ENCODE measurements around the gene MYLK.

DNA sequence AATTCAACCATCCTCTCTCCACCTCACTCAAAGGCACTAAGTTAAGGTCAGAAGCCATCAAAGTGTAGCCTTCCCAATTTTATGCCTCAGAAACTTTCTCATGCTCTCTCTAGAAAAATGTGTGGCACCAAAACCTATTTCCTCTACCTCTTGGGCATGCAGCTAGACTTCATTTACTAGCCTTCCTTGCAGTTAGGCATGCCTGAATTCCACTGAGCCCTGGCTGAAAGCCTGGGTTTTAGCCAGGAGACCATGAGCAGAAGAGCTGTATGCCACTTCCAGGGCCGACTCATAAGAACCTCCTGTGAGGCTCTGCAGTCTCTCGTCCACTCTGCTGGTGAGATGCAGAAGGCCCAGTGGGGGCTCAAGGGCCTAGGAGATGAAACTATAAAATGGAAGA, 145.0 kb downstream of the MYLK start:
- no peak for TF ChIP-seq POLR2A (IDR thresholded peaks at IDR 0.05)
- TF ChIP-seq, protein P1, sequence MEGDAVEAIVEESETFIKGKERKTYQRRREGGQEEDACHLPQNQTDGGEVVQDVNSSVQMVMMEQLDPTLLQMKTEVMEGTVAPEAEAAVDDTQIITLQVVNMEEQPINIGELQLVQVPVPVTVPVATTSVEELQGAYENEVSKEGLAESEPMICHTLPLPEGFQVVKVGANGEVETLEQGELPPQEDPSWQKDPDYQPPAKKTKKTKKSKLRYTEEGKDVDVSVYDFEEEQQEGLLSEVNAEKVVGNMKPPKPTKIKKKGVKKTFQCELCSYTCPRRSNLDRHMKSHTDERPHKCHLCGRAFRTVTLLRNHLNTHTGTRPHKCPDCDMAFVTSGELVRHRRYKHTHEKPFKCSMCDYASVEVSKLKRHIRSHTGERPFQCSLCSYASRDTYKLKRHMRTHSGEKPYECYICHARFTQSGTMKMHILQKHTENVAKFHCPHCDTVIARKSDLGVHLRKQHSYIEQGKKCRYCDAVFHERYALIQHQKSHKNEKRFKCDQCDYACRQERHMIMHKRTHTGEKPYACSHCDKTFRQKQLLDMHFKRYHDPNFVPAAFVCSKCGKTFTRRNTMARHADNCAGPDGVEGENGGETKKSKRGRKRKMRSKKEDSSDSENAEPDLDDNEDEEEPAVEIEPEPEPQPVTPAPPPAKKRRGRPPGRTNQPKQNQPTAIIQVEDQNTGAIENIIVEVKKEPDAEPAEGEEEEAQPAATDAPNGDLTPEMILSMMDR (IDR thresholded peaks at IDR 0.05) = no peak

All from lower leg skin (tissue), 3 donors.